Measurements from ENCODE around the gene S100A2.

GRCh38 chr1:153541641-153542590 lies 23.7 kb downstream of the S100A2 start:
- no peak for TF ChIP-seq ZFX (IDR thresholded peaks at IDR 0.05; ENCODE audit: borderline replicate concordance)
- TF ChIP-seq, protein P1, sequence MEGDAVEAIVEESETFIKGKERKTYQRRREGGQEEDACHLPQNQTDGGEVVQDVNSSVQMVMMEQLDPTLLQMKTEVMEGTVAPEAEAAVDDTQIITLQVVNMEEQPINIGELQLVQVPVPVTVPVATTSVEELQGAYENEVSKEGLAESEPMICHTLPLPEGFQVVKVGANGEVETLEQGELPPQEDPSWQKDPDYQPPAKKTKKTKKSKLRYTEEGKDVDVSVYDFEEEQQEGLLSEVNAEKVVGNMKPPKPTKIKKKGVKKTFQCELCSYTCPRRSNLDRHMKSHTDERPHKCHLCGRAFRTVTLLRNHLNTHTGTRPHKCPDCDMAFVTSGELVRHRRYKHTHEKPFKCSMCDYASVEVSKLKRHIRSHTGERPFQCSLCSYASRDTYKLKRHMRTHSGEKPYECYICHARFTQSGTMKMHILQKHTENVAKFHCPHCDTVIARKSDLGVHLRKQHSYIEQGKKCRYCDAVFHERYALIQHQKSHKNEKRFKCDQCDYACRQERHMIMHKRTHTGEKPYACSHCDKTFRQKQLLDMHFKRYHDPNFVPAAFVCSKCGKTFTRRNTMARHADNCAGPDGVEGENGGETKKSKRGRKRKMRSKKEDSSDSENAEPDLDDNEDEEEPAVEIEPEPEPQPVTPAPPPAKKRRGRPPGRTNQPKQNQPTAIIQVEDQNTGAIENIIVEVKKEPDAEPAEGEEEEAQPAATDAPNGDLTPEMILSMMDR (IDR thresholded peaks at IDR 0.05): no peak
